MM.1S (cell line): ENCODE measurements around the gene STIM1.

Source experiments
- DNase-seq: peaks from one replicate; pipeline ENCODE4 v3.0.0-alpha.2; 2015
- H2AFZ ChIP-seq: fragments of 300-600 bp; sonication (generic); 2 replicates; pipeline ENCODE4 v1.6.0; 2016; ENCODE audit warnings: antibody characterized with exemption, low read length
- H3F3A ChIP-seq: fragments of 300-600 bp; sonication (generic); 2 replicates; pipeline ENCODE4 v1.6.1; 2016; ENCODE audit warnings: mild to moderate bottlenecking, antibody characterized with exemption, low read length, moderate library complexity, mixed read lengths; ENCODE audit not compliant: insufficient read depth
- H3K27ac ChIP-seq: fragments of 300-600 bp; sonication (generic); 2 replicates; pipeline ENCODE4 v1.5.1; 2016; ENCODE audit warnings: mild to moderate bottlenecking, low read length
- H3K27me3 ChIP-seq: fragments of 300-600 bp; sonication (generic); replicated peaks from 2 replicates; pipeline ENCODE4 v1.6.0; 2016; ENCODE audit warnings: low read length; ENCODE audit not compliant: insufficient read depth
- H3K36me3 ChIP-seq: fragments of 300-600 bp; sonication (generic); replicated peaks from 2 replicates; pipeline ENCODE4 v1.6.1; 2016; ENCODE audit warnings: mild to moderate bottlenecking, low read length, mixed read lengths; ENCODE audit not compliant: insufficient read depth
- H3K4me1 ChIP-seq: fragments of 300-600 bp; sonication (generic); 2 replicates; pipeline ENCODE4 v1.6.1; 2016; ENCODE audit warnings: low read length, mixed read lengths
- H3K4me2 ChIP-seq: fragments of 300-600 bp; sonication (generic); 2 replicates; pipeline ENCODE4 v1.6.0; 2016; ENCODE audit warnings: low read depth, low read length
- H3K4me3 ChIP-seq: fragments of 300-600 bp; sonication (generic); 2 replicates; pipeline ENCODE4 v1.5.1; 2016; ENCODE audit warnings: low read length, mixed read lengths
- H3K79me2 ChIP-seq: fragments of 300-600 bp; sonication (generic); 2 replicates; pipeline ENCODE4 v1.6.1; 2016; ENCODE audit warnings: mixed run types, low read length, mixed read lengths
- H3K9ac ChIP-seq: fragments of 300-600 bp; sonication (generic); 2 replicates; pipeline ENCODE4 v1.6.1; 2016; ENCODE audit warnings: low read length, mixed read lengths
- H3K9me2 ChIP-seq: fragments of 300-600 bp; sonication (generic); replicated peaks from 2 replicates; pipeline ENCODE4 v1.6.1; 2016; ENCODE audit warnings: mild to moderate bottlenecking, low read length, mixed read lengths; ENCODE audit not compliant: insufficient read depth
- H3K9me3 ChIP-seq: fragments of 300-600 bp; sonication (generic); replicated peaks from 2 replicates; pipeline ENCODE4 v1.6.1; 2016; ENCODE audit warnings: mild to moderate bottlenecking, low read length, mixed read lengths; ENCODE audit not compliant: insufficient read depth
- H4K20me1 ChIP-seq: fragments of 300-600 bp; sonication (generic); 2 replicates; pipeline ENCODE4 v1.6.1; 2016; ENCODE audit warnings: mild to moderate bottlenecking, low read length, moderate library complexity, mixed read lengths; ENCODE audit not compliant: insufficient read depth
- EZH2 ChIP-seq: fragments of 300-600 bp; sonication (generic); optimal IDR thresholded peaks from 2 replicates; pipeline ENCODE3; 2017; ENCODE audit warnings: low read depth, mild to moderate bottlenecking, antibody characterized with exemption, low read length, mixed read lengths
- EZH2phosphoT487 ChIP-seq: fragments of 300-600 bp; sonication (generic); IDR thresholded peaks from 2 replicates; pipeline ENCODE4 v1.6.1; 2018; ENCODE audit warnings: antibody characterized with exemption, low read length
- TF ChIP-seq, protein P1 (sequence below): fragments of 300-600 bp; sonication (generic); IDR thresholded peaks from 2 replicates; pipeline ENCODE4 v1.5.1; 2016; ENCODE audit warnings: antibody characterized with exemption, low read length, mixed read lengths

Gene STIM1

GRCh38 chr11:4074266-4074665 is 218.8 kb downstream of the STIM1 start:
- Histone ChIP-seq H3K9ac (no peak overlapping the region), H3K27ac (no peak overlapping the region), H3K4me1 (no peaks in the 10 kb centered on the region), H4K20me1 (no peaks in the 10 kb centered on the region), H3K79me2 (0 out of 2 replicates have a peak, but pooled peaks cover 9% of the 10 kb centered on the region), H3K4me2 (no peak overlapping the region), H3K27me3 (no peaks in the 10 kb centered on the region), H3F3A (0 out of 2 replicates have a peak, but pooled peaks cover 3% of the 10 kb centered on the region), H3K36me3 (no peaks in the 10 kb centered on the region), H3K9me3 (no peaks in the 10 kb centered on the region), H3K9me2 (no peaks in the 10 kb centered on the region), H3K4me3 (no peak overlapping the region), H2AFZ (no peak overlapping the region)
- TF ChIP-seq, protein P1, sequence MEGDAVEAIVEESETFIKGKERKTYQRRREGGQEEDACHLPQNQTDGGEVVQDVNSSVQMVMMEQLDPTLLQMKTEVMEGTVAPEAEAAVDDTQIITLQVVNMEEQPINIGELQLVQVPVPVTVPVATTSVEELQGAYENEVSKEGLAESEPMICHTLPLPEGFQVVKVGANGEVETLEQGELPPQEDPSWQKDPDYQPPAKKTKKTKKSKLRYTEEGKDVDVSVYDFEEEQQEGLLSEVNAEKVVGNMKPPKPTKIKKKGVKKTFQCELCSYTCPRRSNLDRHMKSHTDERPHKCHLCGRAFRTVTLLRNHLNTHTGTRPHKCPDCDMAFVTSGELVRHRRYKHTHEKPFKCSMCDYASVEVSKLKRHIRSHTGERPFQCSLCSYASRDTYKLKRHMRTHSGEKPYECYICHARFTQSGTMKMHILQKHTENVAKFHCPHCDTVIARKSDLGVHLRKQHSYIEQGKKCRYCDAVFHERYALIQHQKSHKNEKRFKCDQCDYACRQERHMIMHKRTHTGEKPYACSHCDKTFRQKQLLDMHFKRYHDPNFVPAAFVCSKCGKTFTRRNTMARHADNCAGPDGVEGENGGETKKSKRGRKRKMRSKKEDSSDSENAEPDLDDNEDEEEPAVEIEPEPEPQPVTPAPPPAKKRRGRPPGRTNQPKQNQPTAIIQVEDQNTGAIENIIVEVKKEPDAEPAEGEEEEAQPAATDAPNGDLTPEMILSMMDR, result no peak
- TF ChIP-seq EZH2phosphoT487 (no peak), EZH2 (no peak)
- DNase-seq, result no peak

- no peak for TF ChIP-seq EZH2phosphoT487
- TF ChIP-seq, protein P1, result no peak
- no peak for TF ChIP-seq EZH2
- no peaks in the 10 kb centered on the region for H3K9me2 ChIP-seq
- no peak overlapping the region for H3K9ac ChIP-seq
- no peaks in the 10 kb centered on the region for H4K20me1 ChIP-seq
- no peak for DNase-seq
- H2AFZ ChIP-seq, result no peak overlapping the region
- 0 out of 2 replicates have a peak, but pooled peaks cover 9% of the 10 kb centered on the region for H3K79me2 ChIP-seq
- no peak overlapping the region for H3K27ac ChIP-seq
- H3F3A ChIP-seq, result 0 out of 2 replicates have a peak, but pooled peaks cover 3% of the 10 kb centered on the region
- no peaks in the 10 kb centered on the region for H3K36me3 ChIP-seq
- H3K4me2 ChIP-seq, result no peak overlapping the region
- no peaks in the 10 kb centered on the region for H3K4me1 ChIP-seq
- H3K4me3 ChIP-seq, result no peak overlapping the region
- H3K9me3 ChIP-seq, result no peaks in the 10 kb centered on the region
- no peaks in the 10 kb centered on the region for H3K27me3 ChIP-seq
Measured at GRCh38 chr11:4076774-4077173, 221.3 kb downstream of the STIM1 start.

DNA sequence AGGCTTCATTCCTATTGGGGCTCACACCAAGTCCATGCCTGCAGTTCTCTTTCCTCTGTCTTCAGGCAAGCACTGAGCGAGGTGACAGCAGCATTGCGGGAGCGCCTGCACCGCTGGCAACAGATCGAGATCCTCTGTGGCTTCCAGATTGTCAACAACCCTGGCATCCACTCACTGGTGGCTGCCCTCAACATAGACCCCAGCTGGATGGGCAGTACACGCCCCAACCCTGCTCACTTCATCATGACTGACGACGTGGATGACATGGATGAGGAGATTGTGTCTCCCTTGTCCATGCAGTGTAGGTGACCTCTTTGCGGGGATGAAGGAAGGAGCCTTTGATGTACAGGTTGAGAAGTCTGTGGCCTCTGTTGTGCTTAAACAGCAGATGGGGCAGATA is 227.7 kb downstream of the STIM1 start:
- no peaks in the 10 kb centered on the region for H3K4me1 ChIP-seq
- H3K9ac ChIP-seq, result no peak overlapping the region
- H3K36me3 ChIP-seq, result 0 out of 2 replicates have a peak, but pooled peaks cover 4% of the 10 kb centered on the region
- no peak overlapping the region for H3K4me3 ChIP-seq
- H2AFZ ChIP-seq, result no peak overlapping the region
- no peak for DNase-seq
- TF ChIP-seq, protein P1, result no peak
- TF ChIP-seq EZH2phosphoT487 (no peak), EZH2 (no peak)
- no peaks in the 10 kb centered on the region for H3F3A ChIP-seq
- H3K79me2 ChIP-seq, result no peaks in the 10 kb centered on the region
- no peaks in the 10 kb centered on the region for H4K20me1 ChIP-seq
- no peak overlapping the region for H3K27ac ChIP-seq
- no peaks in the 10 kb centered on the region for H3K9me2 ChIP-seq
- H3K9me3 ChIP-seq, result no peaks in the 10 kb centered on the region
- no peak overlapping the region for H3K4me2 ChIP-seq
- no peaks in the 10 kb centered on the region for H3K27me3 ChIP-seq
